ENCODE results near the gene GPR107. TPM values are rescaled to one million over a fixed set of nuclear protein-coding genes. Genes with fewer than 3 reads are reported as not detected.

Gene GPR107
- total RNA-seq, 2 donors from 2014 or later = 42.2 to 51.2 TPM

DNA sequence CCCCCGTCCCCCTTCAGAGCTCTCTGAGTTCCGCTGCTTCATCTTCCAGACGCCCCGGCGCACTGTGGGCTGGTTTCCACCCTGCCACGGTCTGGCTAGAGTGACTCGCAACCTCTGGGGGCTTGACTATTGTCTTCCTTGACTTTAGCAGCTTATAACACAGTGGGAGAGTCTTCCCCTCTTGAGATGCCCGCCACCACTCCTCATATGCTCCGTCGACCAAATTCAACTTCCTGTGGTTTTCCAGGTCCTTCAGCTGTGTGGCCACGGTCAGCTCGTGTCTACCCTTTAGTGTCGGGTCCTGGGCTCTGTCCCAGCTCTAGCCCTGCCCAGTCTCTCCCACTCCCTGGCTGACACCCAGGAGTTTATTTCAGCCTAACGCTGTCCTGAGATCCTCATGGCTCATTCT is 90.3 kb downstream of the GPR107 start:
- no peaks in the 10 kb centered on the region for H3K36me3 ChIP-seq
- no peak for TF ChIP-seq CTCF (IDR thresholded peaks at IDR 0.05)
- H3K27me3 ChIP-seq = no peaks in the 10 kb centered on the region
- intact Hi-C loops (cut with DNase I) = no loop called here
- H3K27ac ChIP-seq = no peak overlapping the region
- peaks cover 4% of the 10 kb centered on the region for H3K4me1 ChIP-seq
- H3K4me3 ChIP-seq = no peak overlapping the region
- no peak overlapping the region for H3K9ac ChIP-seq (ENCODE audit: low read depth in 2 of 2, low read length in 2 of 2)
- no peaks in the 10 kb centered on the region for H3K9me3 ChIP-seq
- DNase-seq = no peak

GRCh38 chr9:130144703-130145102 is 91.0 kb downstream of the GPR107 start:
- Histone ChIP-seq H3K4me3 (no peak overlapping the region), H3K9me3 (no peaks in the 10 kb centered on the region), H3K27ac (no peak overlapping the region), H3K9ac (ENCODE audit: low read depth in 2 of 2, low read length in 2 of 2) (no peak overlapping the region), H3K36me3 (no peaks in the 10 kb centered on the region), H3K27me3 (no peaks in the 10 kb centered on the region), H3K4me1 (peaks cover 4% of the 10 kb centered on the region)
- intact Hi-C loops (cut with DNase I) = no loop called here
- no peak for DNase-seq
- no peak for TF ChIP-seq CTCF (IDR thresholded peaks at IDR 0.05)

DNA sequence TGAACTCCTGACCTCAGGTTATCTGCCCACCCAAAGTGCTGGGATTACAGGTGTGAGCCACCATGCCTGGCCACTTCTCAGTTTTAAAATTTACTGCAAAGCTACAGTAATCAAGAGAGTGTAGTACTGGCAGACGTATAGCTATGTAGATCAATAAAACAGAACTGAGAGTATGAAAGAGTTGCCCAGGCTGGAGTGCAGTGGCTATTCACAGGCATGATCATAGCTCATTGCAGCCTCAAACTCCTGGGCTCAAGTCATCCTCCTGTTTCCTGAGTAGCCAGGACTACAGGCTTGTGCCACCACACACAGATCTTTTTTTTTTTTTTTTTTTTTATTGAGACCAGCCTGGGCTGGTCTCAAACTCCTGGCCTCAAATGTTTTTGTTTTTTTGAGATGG is 92.0 kb downstream of the GPR107 start:
- intact Hi-C loops (cut with DNase I) = no loop called here
- Histone ChIP-seq H3K36me3 (no peaks in the 10 kb centered on the region), H3K9ac (ENCODE audit: low read depth in 2 of 2, low read length in 2 of 2) (no peak overlapping the region), H3K9me3 (no peaks in the 10 kb centered on the region), H3K27ac (no peak overlapping the region), H3K27me3 (no peaks in the 10 kb centered on the region), H3K4me1 (peaks cover 4% of the 10 kb centered on the region), H3K4me3 (no peak overlapping the region)
- no peak for TF ChIP-seq CTCF (IDR thresholded peaks at IDR 0.05)
- no peak for DNase-seq

DNA sequence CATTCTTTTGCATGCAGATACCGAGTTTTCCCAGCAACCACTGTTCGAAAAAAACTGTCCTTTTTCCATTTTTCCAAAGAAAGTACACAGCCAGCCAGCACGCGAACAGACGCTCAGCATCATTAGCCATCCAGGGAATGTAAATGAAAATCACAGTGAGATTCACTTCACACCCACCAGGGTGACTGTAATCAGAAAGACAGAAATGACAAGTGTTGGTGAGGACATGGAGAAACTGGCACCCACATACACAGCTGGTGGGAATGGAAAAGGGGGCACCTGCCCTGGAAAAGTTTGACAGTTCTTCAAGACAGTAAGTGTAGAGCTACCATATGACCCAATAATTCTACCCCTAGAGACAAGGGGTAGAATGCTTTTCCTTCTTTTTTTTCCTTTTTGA is 93.5 kb downstream of the GPR107 start:
- no peak for DNase-seq
- intact Hi-C loops (cut with DNase I) = no loop called here
- Histone ChIP-seq H3K4me3 (no peak overlapping the region), H3K9ac (ENCODE audit: low read depth in 2 of 2, low read length in 2 of 2) (no peak overlapping the region), H3K36me3 (no peaks in the 10 kb centered on the region), H3K9me3 (no peaks in the 10 kb centered on the region), H3K27me3 (no peaks in the 10 kb centered on the region), H3K4me1 (peaks cover 4% of the 10 kb centered on the region), H3K27ac (no peak overlapping the region)
- no peak for TF ChIP-seq CTCF (IDR thresholded peaks at IDR 0.05)

DNA sequence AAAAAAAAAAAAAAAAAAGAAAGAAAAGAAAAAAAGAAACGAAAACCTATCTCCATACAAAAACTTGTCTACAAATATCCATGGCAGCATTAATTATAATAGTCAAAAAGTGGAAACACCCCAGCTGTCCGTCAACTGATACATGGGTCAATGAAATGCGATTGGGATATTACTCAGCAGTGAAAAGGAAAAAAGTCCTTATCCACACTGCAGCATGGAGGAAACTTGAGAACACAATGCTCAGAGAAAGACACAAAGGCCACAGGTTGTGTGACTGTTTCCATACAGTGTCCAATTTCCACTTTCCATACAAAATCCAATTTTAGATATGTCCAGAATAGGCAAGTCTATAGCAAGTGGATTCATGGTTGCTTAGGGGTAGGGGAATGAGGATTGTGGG is 94.2 kb downstream of the GPR107 start:
- H3K4me3 ChIP-seq = no peak overlapping the region
- no peaks in the 10 kb centered on the region for H3K36me3 ChIP-seq
- intact Hi-C loops (cut with DNase I) = no loop called here
- H3K9me3 ChIP-seq = no peaks in the 10 kb centered on the region
- no peak for DNase-seq
- no peak for TF ChIP-seq CTCF (IDR thresholded peaks at IDR 0.05)
- no peak overlapping the region for H3K9ac ChIP-seq (ENCODE audit: low read depth in 2 of 2, low read length in 2 of 2)
- no peaks in the 10 kb centered on the region for H3K27me3 ChIP-seq
- no peak overlapping the region for H3K27ac ChIP-seq
- peaks cover 4% of the 10 kb centered on the region for H3K4me1 ChIP-seq

GRCh38 chr9:130149031-130149430 is 95.3 kb downstream of the GPR107 start:
- H3K4me1 ChIP-seq = peaks cover 4% of the 10 kb centered on the region
- no peak overlapping the region for H3K4me3 ChIP-seq
- no peak for DNase-seq
- intact Hi-C loops (cut with DNase I) = no loop called here
- H3K27ac ChIP-seq = no peak overlapping the region
- no peak for TF ChIP-seq CTCF (IDR thresholded peaks at IDR 0.05)
- H3K9me3 ChIP-seq = no peaks in the 10 kb centered on the region
- no peaks in the 10 kb centered on the region for H3K36me3 ChIP-seq
- H3K9ac ChIP-seq (ENCODE audit: low read depth in 2 of 2, low read length in 2 of 2) = no peak overlapping the region
- no peaks in the 10 kb centered on the region for H3K27me3 ChIP-seq
